ENCODE measurements around the gene SMCO4. TPM values are rescaled to one million over a fixed set of nuclear protein-coding genes. Genes with fewer than 3 reads are reported as not detected.

Gene SMCO4
- total RNA-seq, 3 donors from 2014 or later = 37.5 to 75.4 (median 41.5) TPM

GRCh38 chr11:93485983-93486382 is 57.2 kb downstream of the SMCO4 start:
- DNase-seq (no peak), ATAC-seq (no peak)
- Histone ChIP-seq H3K4me3 (no peak overlapping the region), H3K36me3 (ENCODE audit: low read depth) (peaks cover 3% of the 10 kb centered on the region), H3K4me1 (ENCODE audit: low read depth) (peaks cover 30% of the 10 kb centered on the region), H3K9me3 (no peaks in the 10 kb centered on the region)
- intact Hi-C loops (cut with DNase I, micrococcal nuclease) = no loop called here
- TF ChIP-seq CTCF (IDR thresholded peaks at IDR 0.05) = no peak

GRCh38 chr11:93484716-93485115 is 58.5 kb downstream of the SMCO4 start:
- intact Hi-C loops (cut with DNase I, micrococcal nuclease) = no loop called here
- no peak for ATAC-seq
- H3K9me3 ChIP-seq = no peaks in the 10 kb centered on the region
- no peaks in the 10 kb centered on the region for H3K36me3 ChIP-seq (ENCODE audit: low read depth)
- no peak for TF ChIP-seq CTCF (IDR thresholded peaks at IDR 0.05)
- H3K4me1 ChIP-seq (ENCODE audit: low read depth) = peaks cover 28% of the 10 kb centered on the region
- H3K4me3 ChIP-seq = no peak overlapping the region
- no peak for DNase-seq

- intact Hi-C loops (cut with DNase I, micrococcal nuclease) = no loop called here
- Histone ChIP-seq H3K4me1 (ENCODE audit: low read depth) (peaks cover 28% of the 10 kb centered on the region), H3K9me3 (no peaks in the 10 kb centered on the region), H3K4me3 (no peak overlapping the region), H3K36me3 (ENCODE audit: low read depth) (no peaks in the 10 kb centered on the region)
- no peak for DNase-seq
- no peak for ATAC-seq
- TF ChIP-seq CTCF (IDR thresholded peaks at IDR 0.05) = no peak
Measured at GRCh38 chr11:93482556-93482955, 60.6 kb downstream of the SMCO4 start.

GRCh38 chr11:93481696-93482095 is 61.5 kb downstream of the SMCO4 start:
- intact Hi-C loops (cut with DNase I, micrococcal nuclease) = no loop called here
- ATAC-seq = peak; percentile 72
- peaks cover 28% of the 10 kb centered on the region for H3K4me1 ChIP-seq (ENCODE audit: low read depth)
- no peak for TF ChIP-seq CTCF (IDR thresholded peaks at IDR 0.05)
- no peak overlapping the region for H3K4me3 ChIP-seq
- DNase-seq = peak in 1 of 3 donors; percentile 65
- H3K36me3 ChIP-seq (ENCODE audit: low read depth) = no peaks in the 10 kb centered on the region
- H3K9me3 ChIP-seq = no peaks in the 10 kb centered on the region

- ATAC-seq (peak; percentile 95), DNase-seq (peak; percentile 56 to 83 (median 83))
- Histone ChIP-seq H3K36me3 (ENCODE audit: low read depth) (no peaks in the 10 kb centered on the region), H3K4me1 (ENCODE audit: low read depth) (peaks cover 28% of the 10 kb centered on the region), H3K4me3 (no peak overlapping the region), H3K9me3 (no peaks in the 10 kb centered on the region)
- intact Hi-C loops (cut with DNase I, micrococcal nuclease) = no loop called here
- no peak for TF ChIP-seq CTCF (IDR thresholded peaks at IDR 0.05)
Measured at GRCh38 chr11:93481279-93481678, 61.9 kb downstream of the SMCO4 start.

GRCh38 chr11:93480756-93481155 is 62.4 kb downstream of the SMCO4 start:
- no peak for TF ChIP-seq CTCF (IDR thresholded peaks at IDR 0.05)
- Histone ChIP-seq H3K4me1 (ENCODE audit: low read depth) (peaks cover 28% of the 10 kb centered on the region), H3K36me3 (ENCODE audit: low read depth) (no peaks in the 10 kb centered on the region), H3K4me3 (no peak overlapping the region), H3K9me3 (no peaks in the 10 kb centered on the region)
- ATAC-seq (no peak), DNase-seq (no peak)
- intact Hi-C loops (cut with DNase I, micrococcal nuclease) = no loop called here
